Testis (tissue), 2 donors: ENCODE measurements around the gene HOXA6.

ENCODE experiments used
- CTCF ChIP-seq, 3 experiments: fragments of 450-650 bp in 2 of 3; fragments of 200-600 bp in 1 of 3; sonication (generic) in 1 of 3; IDR thresholded peaks; one replicate each; pipeline ENCODE4 v1.5.1; 2016 to 2019; ENCODE audit warnings: antibody characterized with exemption in 3 of 3, mild to moderate bottlenecking in 2 of 3, moderate library complexity in 1 of 3
- POLR2A ChIP-seq: fragments of 450-650 bp; IDR thresholded peaks from one replicate; pipeline ENCODE4 v1.6.1; 2017; ENCODE audit warnings: antibody characterized with exemption, mild to moderate bottlenecking, moderate library complexity

DNA sequence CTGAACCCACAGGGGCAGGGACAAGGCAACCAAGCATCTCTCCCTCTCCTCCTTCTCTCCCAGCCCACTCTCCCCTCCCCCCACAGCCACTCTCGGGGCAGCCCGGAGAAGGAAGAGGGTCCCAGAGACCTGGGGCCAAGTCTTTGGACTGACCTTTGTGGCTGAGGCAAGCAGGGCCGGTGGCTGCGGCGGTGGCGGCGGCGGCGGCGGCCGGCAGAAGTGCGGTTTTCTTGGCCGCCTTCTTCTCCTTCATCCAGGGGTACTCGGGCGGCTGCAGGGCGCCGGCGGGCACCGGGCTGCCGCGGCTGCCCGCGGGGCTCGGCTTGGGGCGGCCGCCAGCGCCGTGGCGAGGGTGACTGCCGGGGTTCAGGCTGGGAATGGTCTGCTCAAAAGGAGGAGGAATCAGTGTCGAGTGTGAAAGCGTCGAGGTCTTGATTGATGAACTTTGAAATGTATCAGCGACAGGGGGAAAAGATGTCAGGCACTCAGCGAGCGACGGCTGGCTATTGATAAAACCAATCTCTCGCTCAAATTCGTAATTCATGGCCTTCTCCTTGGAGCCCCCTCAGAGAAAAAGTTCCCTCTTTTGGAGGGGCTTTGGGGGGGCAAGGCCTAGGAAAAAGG lies 45.5 kb downstream of the HOXA6 start:
- TF ChIP-seq CTCF (IDR thresholded peaks at IDR 0.05), result no peak
- TF ChIP-seq POLR2A, result no peak
